ENCODE data around the gene CRABP2. TPM values are rescaled to one million over a fixed set of nuclear protein-coding genes. Genes with fewer than 3 reads are reported as not detected.

CRABP2 gene
- total and polyA plus RNA-seq, 12 donors, result 0.25 to 2.7 (median 1.3) TPM; not detected in 1

- peaks cover 0 to 14% (median 6%) of the 10 kb centered on the region in 9 donors for H3K36me3 ChIP-seq
- TF ChIP-seq CTCF (IDR thresholded peaks at IDR 0.05), result no peak
- DNase-seq, result peak; percentile 53 to 68
- intact Hi-C loops (cut with DNase I), result loop anchor here in 1 of 10 donors (10.0 kb wide), 1 partner anchor 244 kb away; the partner anchor contains the start of gene MEF2D
- peak overlapping the region; percentile 18 to 99 (median 97) for H3K4me3 ChIP-seq
- H3K4me1 ChIP-seq, result peaks cover 39 to 76% (median 66%) of the 10 kb centered on the region in 9 donors
- peak in 6 of 8 donors; percentile 3 to 26 (median 9) for ATAC-seq
- WGBS, 2 donors, result 7 to 8% methylated on average over 9 of the region's 9 CpGs
- H3K27ac ChIP-seq, result peak overlapping the region; percentile 94 to 100 (median 100)
- H3K9me3 ChIP-seq, result no peaks in the 10 kb centered on the region
- H3K27me3 ChIP-seq, result no peaks in the 10 kb centered on the region
These were observed 43.5 kb upstream of the CRABP2 start for GRCh38 chr1:156748670-156749418.

- no peaks in the 10 kb centered on the region for H3K27me3 ChIP-seq
- peaks cover 0 to 23% (median 15%) of the 10 kb centered on the region in 9 donors for H3K36me3 ChIP-seq
- H3K9me3 ChIP-seq, result no peaks in the 10 kb centered on the region
- TF ChIP-seq CTCF (IDR thresholded peaks at IDR 0.05), result no peak
- peak overlapping the region; percentile 94 to 100 (median 100) for H3K27ac ChIP-seq
- peak overlapping the region; percentile 18 to 99 (median 97) for H3K4me3 ChIP-seq
- peaks cover 36 to 71% (median 62%) of the 10 kb centered on the region in 9 donors for H3K4me1 ChIP-seq
- DNase-seq (no peak), ATAC-seq (peak in 4 of 8 donors; percentile 5 to 37 (median 28))
- WGBS, 2 donors, result 7 to 8% methylated on average over 8 of the region's 8 CpGs
- intact Hi-C loops (cut with DNase I), result loop anchor here in 1 of 10 donors (10.0 kb wide), 1 partner anchor 243 kb away; the partner anchor contains the start of gene MEF2D
These were observed 42.6 kb upstream of the CRABP2 start for GRCh38 chr1:156747742-156748669.

- WGBS, 2 donors, result 0 to 2% methylated on average over 19 to 25 of the region's 29 CpGs
- Histone ChIP-seq H3K9me3 (no peaks in the 10 kb centered on the region), H3K4me3 (peak overlapping the region; percentile 47 to 99 (median 97)), H3K27me3 (no peaks in the 10 kb centered on the region), H3K4me1 (peaks cover 35 to 66% (median 54%) of the 10 kb centered on the region in 9 donors), H3K27ac (peak overlapping the region; percentile 94 to 100 (median 100)), H3K36me3 (peaks cover 0 to 33% (median 21%) of the 10 kb centered on the region in 9 donors)
- TF ChIP-seq CTCF (IDR thresholded peaks at IDR 0.05), result peak in 3 of 9 donors; percentile 24 to 37 (median 27)
- peak; percentile 60 to 82 (median 69) for ATAC-seq
- peak; percentile 92 to 97 for DNase-seq
- intact Hi-C loops (cut with DNase I), result loop anchor here in 1 of 10 donors (10.0 kb wide), 1 partner anchor 242 kb away; the partner anchor contains the start of gene MEF2D
These were observed 41.6 kb upstream of the CRABP2 start for GRCh38 chr1:156746728-156747631.

Data from heart right ventricle (tissue), 16 donors.